Fibroblast of villous mesenchyme (primary cell): ENCODE measurements around the gene NDUFS5. TPM values are rescaled to one million over a fixed set of nuclear protein-coding genes. Genes with fewer than 3 reads are reported as not detected.

Experiments
- DNase-seq: peaks from one replicate; pipeline ENCODE4 v3.0.0-alpha.2; 2010; ENCODE audit warnings: low read depth
- H3K4me3 ChIP-seq: 2 replicates; pipeline ENCODE4 v1.5.1; 2011; ENCODE audit warnings: low read depth, mild to moderate bottlenecking, low read length
- total RNA-seq: library from RNA; depleted of rRNA; stranded (reverse); fragments of >200 nt; gene quantifications from 2 replicates; pipeline ENCODE4 v1.2.3, GENCODE V29; 2012
- TF ChIP-seq, protein P1 (sequence below): IDR thresholded peaks from 2 replicates; pipeline ENCODE4 v1.5.1; 2012; ENCODE audit warnings: low read depth, mild to moderate bottlenecking, low read length; ENCODE audit not compliant: insufficient read depth

The NDUFS5 gene
- total RNA-seq, 1 donor: 325 TPM

DNA sequence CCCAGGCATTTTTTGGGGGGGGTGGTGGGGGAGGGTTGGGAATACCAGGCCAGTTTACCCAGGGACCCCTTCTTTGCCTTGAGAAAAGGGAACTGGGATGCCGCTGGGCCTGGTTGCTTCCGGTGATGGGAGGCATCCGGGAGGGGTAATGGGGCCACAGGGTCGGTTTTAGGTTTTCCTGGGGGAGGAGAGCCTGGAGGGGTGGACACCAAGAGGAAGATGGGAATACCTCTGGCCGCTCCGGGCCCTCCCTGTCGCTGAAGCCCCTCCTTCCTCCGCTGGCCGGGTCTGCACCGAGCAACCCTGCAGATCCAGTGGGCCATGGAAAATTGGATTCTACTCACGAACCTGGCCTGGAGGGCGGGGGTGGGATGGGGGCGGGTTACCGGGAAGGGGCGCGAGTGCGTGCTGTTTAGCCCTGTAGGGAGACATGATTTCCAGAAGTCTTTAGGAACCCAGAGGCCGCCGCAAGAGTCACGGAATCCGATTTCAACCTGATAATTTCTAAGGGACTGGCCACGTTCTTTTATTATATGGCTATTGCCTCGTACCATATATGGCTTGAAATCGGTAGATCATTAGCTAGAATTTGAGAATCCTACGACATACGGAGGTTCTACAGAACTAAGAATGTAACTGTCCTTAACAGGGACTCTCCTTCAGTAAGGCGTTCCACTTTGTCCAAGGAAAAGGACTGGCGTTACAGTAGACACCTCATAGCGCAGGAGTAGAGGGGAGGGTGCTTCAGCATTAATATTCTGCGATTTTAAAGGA lies 34.3 kb upstream of the NDUFS5 start:
- TF ChIP-seq, protein P1, sequence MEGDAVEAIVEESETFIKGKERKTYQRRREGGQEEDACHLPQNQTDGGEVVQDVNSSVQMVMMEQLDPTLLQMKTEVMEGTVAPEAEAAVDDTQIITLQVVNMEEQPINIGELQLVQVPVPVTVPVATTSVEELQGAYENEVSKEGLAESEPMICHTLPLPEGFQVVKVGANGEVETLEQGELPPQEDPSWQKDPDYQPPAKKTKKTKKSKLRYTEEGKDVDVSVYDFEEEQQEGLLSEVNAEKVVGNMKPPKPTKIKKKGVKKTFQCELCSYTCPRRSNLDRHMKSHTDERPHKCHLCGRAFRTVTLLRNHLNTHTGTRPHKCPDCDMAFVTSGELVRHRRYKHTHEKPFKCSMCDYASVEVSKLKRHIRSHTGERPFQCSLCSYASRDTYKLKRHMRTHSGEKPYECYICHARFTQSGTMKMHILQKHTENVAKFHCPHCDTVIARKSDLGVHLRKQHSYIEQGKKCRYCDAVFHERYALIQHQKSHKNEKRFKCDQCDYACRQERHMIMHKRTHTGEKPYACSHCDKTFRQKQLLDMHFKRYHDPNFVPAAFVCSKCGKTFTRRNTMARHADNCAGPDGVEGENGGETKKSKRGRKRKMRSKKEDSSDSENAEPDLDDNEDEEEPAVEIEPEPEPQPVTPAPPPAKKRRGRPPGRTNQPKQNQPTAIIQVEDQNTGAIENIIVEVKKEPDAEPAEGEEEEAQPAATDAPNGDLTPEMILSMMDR: no peak
- DNase-seq: peak; percentile 34
- H3K4me3 ChIP-seq: peak overlapping the region; percentile 95

DNA sequence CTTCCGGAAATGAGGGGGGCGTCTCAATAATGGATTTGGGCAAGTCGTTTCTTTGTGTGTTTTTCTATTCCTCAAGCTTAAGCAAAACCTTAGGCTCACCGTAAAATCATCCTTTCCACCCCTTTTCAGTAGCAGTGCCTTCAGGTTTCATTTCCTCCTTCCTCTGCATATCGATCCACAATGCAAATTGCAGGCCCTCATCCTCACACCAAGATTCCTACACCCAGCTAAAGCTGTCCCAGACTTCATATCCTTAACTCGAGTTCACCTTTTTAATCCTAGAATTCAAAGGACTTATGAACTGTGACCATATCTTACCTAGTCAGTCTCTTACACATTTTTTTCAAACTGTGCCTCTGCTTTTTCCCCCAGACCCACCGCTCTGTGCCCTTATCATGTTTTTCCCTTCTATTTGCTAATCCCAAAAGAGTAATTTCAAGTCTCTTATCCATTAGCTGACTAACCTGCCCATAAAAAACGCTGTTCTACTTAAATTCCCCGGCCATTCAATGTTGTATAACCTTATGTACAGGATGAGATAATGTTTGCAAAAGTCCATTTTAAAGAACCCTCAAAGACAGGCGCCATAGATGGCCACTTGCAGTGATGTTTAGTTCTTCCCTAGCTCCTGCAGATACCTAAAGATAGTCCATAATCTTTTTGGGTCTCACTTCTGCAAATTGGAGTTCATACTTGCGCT lies 33.6 kb upstream of the NDUFS5 start:
- peak; percentile 8 for DNase-seq
- TF ChIP-seq, protein P1: no peak
- peak overlapping the region; percentile 95 for H3K4me3 ChIP-seq

DNA sequence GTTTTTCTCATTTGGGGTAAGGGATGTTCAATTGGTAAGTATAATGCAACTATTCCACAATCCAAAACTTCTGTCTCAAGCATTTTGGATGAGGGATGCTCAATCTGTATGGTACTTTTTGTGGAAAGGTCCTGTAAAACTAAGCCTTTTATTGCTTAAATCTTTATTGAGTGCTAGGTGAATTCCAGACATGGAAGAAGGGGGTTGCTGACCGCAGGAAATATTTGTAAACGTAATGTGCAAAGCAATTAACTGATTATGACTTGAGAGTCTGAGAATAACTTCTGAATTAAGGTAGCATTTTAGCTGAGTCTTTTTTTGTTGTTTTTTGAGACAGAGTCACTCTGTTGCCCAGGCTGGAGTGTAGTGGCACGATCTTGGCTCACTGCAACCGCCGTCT lies 32.0 kb upstream of the NDUFS5 start:
- TF ChIP-seq, protein P1: no peak
- DNase-seq: peak; percentile 64
- H3K4me3 ChIP-seq: no peak overlapping the region

DNA sequence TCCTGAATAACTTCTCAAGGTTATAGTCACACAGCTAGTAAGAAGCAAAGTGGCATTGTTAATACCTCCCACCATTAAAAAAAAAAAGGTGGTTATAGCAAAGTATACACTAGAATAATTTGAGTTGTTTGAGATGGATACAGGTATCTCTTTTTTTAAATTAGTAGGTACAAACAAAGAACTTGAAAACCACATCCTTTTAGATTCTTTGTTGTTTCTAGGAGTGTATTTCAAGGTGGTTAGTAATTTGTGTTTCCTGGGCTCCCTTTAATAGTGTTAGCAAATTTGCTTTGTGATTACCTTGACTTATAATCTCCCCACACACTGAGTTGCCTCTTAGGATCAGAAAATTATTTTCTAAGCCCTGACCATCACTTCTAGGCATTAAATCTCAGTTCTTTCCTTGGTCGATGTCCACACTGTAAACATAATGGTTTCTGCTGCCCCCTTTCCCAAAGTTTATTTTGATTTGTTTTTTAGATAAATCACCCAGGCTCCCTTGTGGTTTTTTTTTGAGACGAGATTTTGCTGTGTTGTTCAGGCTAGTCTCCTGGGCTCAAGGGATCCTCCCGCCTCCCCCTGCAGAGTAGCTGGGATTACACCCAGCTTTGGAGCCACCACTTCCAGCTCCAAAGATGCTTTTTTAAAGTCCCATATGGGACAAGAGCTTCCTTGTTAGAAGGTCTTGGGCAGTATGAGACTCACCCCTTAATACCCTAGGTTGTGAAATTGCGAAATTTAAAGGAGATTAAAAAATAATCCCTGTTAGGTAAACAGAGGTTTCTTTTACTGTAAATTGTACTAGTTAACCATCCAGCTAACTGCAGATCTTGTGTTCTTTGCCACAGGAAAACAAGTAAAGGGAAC lies 28.9 kb upstream of the NDUFS5 start:
- TF ChIP-seq, protein P1: no peak
- peak overlapping the region; percentile 13 for H3K4me3 ChIP-seq
- DNase-seq: peak; percentile 94

DNA sequence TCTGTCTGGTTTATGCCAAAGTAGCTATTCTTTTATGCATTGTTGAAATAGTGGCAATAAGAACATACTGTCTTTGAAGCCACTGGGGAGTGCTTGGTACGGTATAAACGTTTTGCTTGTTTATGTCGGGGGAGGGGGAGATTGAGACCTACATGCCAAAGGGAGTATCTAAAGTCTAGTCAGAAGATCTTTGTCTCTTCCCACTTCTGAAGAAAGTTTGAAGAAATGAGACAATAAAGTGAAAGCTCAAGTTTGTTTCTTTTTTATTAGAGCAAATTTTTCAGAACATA lies 28.3 kb upstream of the NDUFS5 start:
- TF ChIP-seq, protein P1: no peak
- peak overlapping the region; percentile 13 for H3K4me3 ChIP-seq
- DNase-seq: no peak

DNA sequence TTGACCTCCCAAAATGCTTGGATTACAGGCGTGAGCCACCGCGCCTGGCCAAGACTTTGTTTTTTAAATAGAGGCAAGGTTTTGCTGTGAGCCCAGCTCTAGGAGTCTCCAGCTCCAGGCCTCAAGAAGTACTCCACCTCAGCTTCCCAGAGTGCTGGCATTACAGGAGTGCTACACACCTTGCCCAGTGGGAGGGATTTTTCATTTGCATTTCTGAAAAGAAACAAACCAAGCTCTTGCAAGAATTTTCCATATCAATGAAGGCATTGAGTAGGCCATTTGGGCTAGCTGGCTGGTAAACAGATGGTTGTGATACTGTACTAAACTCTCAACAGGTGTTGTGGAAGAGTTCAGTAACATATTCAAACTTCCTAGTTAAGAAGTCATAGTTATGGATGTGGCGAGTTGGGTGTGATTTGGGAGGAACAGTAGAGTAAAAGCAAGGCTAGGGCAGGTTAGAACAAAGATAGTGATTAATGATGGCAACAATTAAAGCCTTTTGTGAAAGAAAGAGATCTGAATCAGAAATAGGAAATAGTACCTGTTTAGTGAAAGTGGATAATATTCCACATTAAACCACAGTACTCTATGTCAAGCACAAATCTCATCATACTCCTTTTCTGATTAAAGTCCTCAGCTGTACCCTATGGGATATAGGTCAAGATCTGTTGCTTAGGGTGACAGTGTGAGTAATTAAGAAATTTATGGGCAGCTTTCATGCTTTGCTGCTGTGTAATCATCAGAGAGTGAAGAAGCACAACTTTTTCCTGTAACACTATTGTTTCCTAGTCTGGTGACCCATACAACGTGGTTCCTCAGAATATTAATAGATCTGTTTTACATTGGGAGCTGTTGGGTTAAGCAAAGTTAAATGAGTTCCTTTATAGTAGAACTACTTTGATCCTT lies 24.4 kb upstream of the NDUFS5 start:
- no peak overlapping the region for H3K4me3 ChIP-seq

More for the DNA sequence above, 24.4 kb upstream of the NDUFS5 start:
- TF ChIP-seq, protein P1: no peak
- no peak for DNase-seq
